NK-92 (cell line): ENCODE measurements around the gene FRMD7.
"Not testable (repeated sequence)": the region's sequence is repeated elsewhere in the genome, so short reads cannot be mapped to it uniquely, and the experiment has no call there.

ENCODE experiments used
- DNase-seq: peaks from one replicate; lab custom pipeline; 2025; ENCODE audit not compliant: unreplicated experiment; lab: John Stamatoyannopoulos, UW

The FRMD7 gene

GRCh38 chrX:132093239-132093860 is 34.5 kb downstream of the FRMD7 start:
- no peak for DNase-seq

DNA sequence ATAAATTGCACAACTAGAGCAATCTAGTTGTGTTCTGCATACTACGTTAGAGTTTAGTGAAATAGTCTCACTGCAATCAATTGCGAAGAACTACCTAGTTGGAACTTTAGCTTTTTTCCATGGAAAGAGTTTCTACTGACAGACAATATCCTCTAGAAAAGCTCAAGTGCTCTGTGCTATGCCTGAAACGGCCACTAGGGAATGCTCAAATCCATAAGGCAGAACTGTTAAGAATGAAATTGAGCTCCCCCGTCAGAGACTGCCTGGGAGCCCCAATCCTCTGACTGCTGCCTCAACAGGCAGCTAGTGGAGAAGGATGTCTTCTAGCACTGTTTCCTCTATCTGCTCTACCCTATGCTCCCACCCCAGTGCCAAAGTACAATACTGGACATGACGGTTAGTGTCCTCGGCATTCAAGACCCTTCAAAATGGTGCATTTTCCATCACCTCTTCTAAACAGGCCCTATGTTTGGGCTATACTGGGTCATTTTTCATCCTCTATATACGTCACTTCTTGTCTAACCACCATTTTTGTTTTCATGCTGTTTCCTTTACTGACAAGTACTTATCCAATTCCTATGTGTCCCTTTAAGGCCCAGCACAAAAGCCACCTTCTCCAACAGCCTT is 35.3 kb downstream of the FRMD7 start:
- DNase-seq, result no peak

- DNase-seq, result no peak
Measured at GRCh38 chrX:132090403-132091159, 37.2 kb downstream of the FRMD7 start.

DNA sequence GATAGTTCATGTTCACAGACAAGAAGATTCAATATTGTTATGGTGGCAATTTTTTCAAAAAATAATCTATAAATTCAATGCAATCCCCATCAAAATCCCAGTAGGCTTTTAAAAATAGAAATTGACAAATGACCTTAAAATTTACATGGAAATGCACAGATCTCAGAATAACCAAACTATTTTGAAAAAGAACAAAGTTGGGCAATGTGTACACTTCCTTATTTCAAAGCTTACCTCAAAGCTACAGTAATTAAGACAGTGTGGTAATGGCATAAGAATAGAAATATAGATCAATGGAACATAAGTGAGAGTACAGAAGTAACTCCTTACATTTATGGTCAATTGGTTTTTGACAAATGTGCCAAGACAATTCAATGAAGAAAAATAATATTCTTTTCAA is 39.0 kb downstream of the FRMD7 start:
- DNase-seq, result no peak

DNA sequence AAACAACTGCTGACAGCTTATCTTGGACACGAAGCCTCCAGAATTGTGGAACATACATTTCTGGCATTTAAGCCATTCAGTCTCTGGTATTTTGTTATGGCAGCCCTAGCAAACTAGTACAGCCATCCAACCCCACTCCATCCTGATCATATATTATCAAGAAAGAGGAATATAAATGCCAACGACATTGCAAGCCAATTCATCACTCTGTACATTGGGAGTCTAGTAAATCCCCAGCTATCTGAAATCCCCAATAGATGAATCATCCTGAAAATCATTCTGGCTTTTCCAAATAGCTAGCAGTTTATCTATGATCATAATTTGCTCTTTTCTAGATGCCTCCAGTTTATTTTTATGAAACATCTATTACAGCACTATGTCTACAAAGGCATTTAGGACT is 41.1 kb downstream of the FRMD7 start:
- DNase-seq, result no peak

DNA sequence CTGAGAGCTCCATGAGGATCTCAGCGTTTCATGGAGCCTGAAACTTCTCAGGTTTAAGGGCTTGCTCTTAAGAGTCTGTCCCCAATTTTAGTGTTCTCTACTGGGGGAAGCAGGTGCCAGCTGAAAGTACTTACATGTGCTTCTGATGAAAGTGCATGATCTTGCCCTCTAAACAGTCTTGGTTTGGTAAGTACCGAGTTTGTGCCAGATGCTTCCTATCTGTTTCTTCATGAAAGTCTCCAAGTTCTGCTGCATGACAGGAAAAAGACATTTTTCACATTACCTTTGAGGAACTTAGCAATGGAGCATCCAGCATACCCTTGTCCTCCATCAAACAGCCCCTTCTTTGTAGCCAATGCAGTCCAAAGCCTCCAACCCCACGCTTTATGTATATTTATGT is 42.0 kb downstream of the FRMD7 start:
- DNase-seq, result no peak

- no peak for DNase-seq
Measured at GRCh38 chrX:132077912-132078311, 49.9 kb downstream of the FRMD7 start.

DNA sequence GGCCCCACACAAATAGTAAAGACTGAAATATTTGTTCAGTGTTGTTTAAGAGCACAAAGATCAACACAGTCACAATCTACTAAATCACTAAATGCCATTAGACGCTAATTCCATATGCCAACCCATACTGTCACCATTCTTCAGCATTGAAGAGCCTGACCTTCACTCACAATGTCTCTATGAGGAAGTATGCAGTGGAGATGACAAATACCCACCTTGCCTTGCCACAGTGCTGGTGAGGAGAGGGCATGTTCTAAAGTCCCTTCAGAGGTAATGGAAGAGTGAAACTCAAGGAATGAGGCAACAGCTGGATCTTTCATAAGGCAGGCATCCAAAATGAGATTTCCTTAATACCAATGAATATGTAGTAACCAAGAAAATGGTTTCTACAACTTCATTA is 50.4 kb downstream of the FRMD7 start:
- no peak for DNase-seq

DNA sequence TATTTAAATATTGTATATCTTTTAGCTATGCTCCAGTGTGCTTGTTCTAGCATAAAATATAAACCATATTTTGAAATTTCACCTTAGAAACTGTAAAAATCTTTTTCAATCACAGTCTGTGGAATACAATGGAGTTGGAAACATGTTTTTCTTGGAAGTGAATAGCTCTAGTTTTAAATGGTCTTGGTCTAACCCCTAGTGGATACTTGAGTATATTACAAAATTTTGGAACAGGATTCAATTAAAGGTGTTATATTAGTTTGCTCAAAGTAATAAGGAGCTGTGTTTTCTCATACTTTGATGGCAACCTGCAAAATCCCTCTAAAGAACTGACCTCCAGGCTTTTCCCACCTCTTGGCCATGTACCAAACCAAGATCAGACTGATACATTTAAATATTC is 56.6 kb downstream of the FRMD7 start:
- DNase-seq, result no peak

GRCh38 chrX:132068405-132068804 is 59.4 kb downstream of the FRMD7 start:
- no peak for DNase-seq

DNA sequence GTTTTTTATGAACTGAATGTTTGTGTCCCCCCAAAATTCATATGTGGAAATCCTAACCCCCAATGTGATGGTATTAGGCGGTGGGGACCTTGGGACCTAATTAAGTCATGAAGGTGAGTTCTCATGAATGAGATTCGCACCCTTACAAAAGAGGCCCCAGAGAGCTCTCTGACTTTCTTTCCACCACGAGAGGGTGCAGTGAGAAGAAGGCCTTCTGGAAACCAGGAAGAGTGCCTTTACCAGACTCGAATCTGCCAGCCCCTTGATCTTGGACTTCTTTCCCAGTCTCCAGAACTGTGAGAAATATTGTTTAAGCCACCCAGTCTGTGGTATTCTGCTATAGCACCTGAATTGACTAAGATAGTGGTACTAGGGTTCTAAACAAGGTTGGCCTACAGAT is 64.0 kb downstream of the FRMD7 start:
- DNase-seq, result no peak

GRCh38 chrX:132063334-132063733 is 64.5 kb downstream of the FRMD7 start:
- no peak for DNase-seq

- DNase-seq, result no peak
Measured at GRCh38 chrX:132059973-132060540, 67.8 kb downstream of the FRMD7 start.

DNA sequence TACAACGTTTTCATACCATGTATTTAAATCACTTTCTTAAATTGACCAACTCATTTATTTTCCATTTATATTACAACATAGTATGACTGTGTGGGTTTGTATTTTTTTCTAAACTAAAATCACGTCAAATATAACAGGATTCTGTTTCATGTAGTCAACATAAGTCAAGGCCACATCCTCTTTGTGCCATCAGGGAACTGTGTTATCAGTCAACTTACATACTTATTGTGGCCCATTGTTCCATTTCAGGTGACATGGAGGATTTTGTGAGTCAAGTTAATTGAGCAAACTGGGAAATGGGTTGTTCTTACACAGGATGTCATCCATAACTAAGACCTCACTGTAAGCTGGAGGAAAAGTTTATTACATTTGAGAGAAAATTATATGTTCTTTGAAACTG is 68.8 kb downstream of the FRMD7 start:
- no peak for DNase-seq

DNA sequence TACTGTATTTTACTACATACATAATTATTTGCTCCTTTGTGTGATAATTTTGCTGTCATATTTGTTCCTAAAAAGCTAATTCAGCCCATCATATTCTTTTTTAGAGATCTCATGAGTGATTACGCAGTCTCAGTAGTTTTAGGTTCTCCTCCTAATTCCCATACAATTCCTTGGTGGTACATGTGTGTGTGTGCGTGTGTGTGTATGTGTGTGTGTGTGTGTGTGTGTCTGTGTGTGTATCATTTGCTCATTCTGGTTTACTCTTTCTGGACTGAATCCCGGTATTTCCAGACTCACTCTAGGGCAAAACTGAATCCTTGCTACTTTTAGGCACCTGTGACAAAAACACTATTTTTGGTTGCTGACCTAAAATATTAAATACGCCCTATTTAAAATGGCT is 69.8 kb downstream of the FRMD7 start:
- no peak for DNase-seq

- DNase-seq, result not testable (repeated sequence)
Measured at GRCh38 chrX:132051778-132052177, 76.0 kb downstream of the FRMD7 start.

- DNase-seq, result no peak
Measured at GRCh38 chrX:132046533-132046932, 81.3 kb downstream of the FRMD7 start.

GRCh38 chrX:132045456-132045855 is 82.4 kb downstream of the FRMD7 start:
- no peak for DNase-seq

DNA sequence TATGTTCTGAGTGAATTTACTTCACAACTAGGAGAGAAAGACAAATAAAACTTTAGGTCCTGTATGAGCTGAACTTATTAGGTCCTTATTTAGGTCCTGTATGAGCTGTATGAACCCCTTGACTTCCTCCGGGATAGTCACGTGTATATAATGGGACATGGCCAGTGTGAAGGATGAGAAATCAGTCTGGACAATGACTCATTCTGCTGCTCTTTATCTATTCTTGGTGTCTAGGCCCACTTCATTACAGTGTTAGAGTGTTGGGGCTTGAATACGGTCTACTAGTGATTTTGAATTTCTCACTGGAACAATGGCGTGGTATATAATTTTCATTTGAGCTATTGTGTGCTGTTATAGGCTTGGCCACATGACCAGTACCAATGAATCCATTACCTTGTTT is 82.9 kb downstream of the FRMD7 start:
- no peak for DNase-seq

DNA sequence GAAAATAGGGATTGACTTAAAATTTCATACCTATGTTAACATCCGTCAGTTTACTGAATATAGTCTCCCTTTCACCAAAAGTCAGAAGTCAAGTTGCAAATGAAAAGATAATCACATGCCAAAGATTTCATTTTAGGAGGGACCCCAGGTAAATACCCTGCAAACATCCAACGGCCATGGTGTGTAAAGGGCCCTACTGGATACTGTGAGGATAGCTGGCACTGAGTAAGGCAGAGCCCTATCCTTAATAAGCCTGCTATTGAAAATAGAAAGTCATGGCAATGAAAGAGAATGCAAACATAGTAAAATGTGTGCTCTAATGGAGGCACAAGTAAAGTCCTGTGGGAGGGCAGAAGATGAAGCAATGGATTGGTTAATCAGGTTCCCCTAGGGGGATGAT is 83.8 kb downstream of the FRMD7 start:
- no peak for DNase-seq

DNA sequence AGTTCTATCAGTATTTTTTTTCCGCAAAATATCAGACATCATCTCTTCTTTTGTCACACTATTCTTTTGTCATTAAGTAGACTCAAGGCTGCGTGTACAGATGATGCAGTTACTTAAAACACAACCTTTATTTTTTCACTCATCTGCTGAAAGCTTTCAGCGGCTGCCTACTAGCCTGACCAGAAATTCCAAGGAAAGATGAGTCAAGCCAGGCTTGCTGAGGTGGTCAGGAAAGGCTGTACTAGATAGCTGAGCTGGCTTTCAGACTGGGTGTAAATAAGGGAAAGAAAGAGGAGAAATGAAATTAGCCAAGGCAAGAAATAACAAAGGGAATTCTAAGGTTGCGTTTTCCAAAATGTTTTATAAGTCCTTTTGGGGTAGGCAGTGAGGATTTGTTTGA is 86.8 kb downstream of the FRMD7 start:
- no peak for DNase-seq

DNA sequence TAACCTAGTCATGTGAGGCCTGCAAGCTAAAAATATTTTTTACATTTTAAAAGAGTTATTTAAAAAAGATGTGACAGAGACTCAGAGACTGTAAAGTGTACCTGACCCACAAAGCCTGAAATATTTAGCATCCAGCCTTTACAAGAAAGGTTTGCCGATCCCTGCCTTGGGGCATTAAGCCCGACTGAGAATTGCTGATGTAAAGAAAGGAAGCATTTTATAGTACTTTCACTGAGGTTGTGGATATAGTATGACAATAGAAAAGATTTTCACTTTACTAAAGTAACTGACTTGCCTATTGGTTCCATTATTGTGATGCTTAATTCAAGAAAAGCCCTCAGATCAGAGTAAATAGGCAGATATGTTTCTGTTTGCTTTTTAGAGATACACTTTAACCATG is 87.8 kb downstream of the FRMD7 start:
- DNase-seq, result no peak
